CD4-positive, alpha-beta T cell treated with Interleukin-1 beta for 1 hour (primary cell): ENCODE measurements around the gene SPDYE16.
"Not testable (repeated sequence)": the region's sequence is repeated elsewhere in the genome, so short reads cannot be mapped to it uniquely, and the experiment has no call there.

ENCODE experiments used
- DNase-seq, 2 donors: peaks; one replicate each; pipeline ENCODE4 v3.0.0-alpha.2; 2020 to 2022

The SPDYE16 gene

DNA sequence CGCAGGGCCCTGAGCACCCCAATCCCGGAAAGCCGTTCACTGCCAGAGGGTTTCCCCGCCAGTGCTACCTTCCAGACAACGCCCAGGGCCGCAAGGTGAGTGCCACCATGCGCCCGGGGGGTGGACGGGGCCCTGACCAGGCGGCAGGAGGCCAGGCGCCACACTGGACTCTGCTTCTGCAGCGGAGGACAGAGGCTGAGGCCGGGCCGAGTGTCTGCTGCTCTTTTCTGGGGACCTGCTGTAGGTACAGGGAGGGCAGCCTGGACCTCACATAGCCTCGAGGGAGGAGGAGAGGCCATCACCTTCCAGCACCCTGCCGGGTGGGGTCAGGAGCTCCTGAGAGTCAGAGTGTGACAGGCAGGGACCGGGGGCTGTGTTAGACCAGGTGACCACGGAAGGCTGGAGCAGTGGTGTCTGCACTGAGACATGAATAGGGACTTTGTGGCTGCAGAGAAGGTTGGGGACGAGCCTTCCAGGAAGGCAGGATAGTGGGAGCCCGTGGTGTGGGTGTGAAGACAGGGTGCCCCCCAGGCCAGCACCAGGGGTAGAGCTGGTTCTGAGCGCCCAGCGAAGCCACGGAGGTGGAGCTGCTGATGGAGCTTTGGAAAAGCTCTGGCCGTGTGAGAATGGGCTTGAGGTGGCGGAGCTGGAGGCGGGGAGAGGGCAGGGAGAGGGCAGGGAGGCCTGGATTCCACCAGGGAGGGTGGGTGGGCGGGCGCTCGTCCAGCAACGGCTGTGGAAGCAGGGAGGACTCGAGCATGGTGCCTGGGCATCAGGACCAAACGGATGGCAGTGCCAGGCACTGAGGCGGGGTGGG is 38.5 kb downstream of the SPDYE16 start:
- not testable (repeated sequence) for DNase-seq

DNA sequence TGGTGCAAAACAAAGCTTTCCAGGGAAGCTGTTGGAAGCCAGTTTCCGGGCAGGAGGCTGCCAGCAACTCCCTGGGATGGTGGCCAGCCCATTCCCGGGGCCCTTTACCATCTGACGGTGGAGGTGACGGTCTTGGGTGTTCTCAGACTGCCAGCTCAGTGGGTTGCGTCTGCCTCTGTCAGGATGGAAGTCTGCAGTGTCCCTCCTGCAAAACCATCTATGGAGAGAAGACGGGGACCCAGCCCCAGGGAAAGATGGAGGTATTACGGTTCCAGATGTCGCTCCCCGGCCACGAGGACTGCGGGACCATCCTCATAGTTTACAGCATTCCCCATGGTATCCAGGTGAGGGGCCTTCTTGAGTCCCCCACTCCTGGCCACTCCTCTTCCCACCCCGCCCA is 39.9 kb downstream of the SPDYE16 start:
- not testable (repeated sequence) for DNase-seq

DNA sequence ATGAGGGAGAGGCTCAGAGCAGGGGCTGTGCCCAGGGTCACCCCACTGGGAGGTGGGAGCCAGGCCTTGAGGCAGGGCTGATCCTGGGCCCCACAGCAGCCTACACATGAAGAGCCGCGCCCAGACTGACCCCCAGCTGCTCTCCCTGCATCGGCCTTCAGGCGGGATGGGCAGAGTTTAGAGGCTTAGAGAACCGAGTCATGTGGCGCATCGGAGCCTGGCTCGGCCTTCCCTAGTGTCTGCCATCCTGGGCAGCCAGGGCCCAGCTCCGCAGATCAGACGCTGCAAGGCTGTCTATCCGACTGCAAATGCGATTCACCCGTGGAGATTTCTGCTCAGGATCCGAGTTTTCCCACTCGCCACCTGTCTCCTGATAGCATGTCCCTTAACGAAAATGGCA is 40.3 kb downstream of the SPDYE16 start:
- DNase-seq = not testable (repeated sequence)

DNA sequence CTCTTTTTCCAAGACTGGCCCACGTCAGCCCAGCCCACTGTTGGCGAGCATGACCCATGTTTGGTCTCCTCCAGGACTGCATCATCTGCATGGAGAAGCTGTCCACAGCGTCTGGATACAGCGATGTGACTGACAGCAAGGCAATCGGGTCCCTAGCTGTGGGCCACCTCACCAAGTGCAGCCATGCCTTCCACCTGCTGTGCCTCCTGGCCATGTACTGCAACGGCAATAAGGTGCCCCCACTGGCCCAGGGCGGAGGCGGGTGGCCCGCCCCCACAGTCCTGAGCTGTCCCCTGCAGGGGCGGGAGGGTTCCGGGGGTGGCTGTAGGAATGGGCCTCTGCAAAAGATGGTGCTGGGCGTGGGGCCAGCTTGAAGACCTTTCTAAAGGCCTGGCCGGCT is 40.9 kb downstream of the SPDYE16 start:
- not testable (repeated sequence) for DNase-seq

DNA sequence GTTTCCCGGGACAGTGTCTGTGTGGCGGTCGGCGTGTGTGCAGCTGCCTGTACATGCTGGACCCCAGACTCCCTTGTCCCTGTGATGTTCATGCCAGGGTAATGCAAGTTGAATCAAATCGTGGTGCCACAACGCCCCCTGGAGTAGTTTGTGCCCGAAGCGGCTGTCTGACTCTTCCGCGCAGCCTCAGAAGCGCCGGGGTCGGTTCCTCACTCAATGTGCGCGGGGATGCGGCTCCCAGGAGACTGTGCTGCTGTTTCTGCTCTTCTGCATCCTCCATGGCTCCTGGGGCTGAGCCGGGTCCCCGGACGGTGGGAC is 43.2 kb downstream of the SPDYE16 start:
- DNase-seq = not testable (repeated sequence)

DNA sequence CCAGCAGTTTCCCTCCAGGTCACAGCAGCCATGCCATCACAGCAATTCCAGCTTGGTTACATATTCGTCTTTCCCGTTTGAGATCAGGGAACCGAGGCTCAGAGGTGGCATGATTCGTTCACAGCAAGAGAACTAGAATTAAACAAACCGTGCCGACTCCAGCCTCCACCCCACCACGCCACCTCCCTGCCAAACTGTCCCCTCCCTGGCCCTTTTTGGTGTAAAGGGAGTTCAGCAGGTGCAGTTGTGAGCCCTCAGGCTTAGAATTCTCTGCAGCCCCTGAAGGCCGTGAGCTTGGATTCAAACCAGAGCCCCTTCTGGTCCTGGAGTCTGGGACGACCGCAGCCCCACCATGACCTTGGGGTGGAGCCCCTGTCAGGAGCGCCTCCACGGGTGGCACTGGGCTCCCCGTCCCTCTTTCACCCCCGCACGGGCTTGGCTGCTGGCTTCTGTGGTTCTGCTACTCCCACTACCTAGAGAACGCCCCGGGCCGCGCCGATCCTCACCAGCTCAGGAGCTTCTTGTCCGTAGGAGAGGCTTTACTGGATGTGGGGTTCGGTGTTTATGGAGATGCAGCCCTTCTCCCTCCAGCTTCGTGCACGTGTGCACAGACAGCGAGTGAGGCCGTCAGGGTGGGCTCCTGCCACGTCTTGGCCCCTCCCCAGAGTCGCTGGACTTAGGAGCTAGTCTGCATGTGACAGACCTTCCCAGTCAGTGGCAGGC is 43.7 kb downstream of the SPDYE16 start:
- not testable (repeated sequence) for DNase-seq

DNA sequence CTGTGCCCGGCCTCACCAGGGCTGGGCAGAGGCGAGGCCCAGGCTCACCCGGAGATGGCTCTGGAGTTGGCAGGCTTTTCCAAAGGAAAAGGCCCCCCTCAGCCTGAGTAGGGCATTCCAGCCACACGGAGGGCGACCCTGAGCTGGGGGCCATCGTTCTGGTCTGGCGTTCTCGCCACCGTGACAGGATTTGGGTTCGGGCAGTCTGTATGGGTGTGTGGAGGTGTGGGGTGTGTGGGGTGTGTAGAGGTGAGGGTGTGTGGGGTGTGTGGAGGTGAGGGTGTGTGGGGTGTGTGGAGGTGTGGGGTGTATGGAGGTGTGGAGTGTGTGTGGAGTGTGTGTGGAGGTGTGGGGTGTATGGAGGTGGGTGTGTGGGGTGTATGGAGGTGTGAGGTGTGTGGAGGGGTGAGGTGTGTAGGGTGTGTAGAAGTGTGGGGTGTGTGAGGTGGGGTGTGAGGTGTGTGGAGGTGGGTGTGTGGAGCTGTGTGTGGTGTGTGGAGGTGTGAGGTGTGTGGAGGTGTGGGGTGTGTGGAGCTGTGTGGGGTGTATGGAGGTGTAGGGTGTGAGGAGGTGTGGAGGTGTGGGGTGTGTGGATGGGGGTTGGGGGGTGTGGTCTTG is 44.4 kb downstream of the SPDYE16 start:
- DNase-seq = not testable (repeated sequence)

DNA sequence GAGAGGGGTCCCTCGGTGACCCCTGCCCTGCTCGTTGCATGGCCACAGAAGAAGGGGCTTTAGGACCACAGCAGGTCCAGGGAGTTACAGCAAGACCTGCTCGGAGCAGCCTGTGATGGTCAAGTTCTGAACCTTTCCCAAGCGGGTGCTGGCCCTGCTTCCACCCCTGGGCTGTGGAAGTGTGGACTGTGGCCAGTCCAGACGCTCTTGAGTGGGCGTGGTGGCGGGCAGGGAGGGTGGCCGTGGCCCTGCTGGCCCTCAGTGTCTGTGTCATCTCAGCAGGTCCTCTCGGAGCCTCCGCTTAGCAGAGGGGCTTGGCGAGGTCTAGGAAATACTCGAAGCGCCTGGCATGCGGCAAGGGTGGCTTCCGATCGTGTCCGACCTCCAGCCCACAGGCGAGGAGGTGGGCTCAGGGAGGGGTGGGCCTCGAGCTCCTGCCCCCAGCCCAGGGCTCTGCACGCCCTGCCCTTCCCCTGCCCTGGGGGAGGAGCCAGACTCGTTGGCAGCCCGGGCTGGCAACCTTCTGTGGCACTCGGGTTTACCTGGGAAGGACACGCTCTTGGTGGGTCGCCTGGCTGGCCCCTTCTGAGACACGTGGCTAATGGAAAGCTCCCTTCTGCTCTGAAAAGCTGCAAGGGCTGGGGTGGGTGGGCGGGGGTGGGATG is 45.0 kb downstream of the SPDYE16 start:
- not testable (repeated sequence) for DNase-seq

DNA sequence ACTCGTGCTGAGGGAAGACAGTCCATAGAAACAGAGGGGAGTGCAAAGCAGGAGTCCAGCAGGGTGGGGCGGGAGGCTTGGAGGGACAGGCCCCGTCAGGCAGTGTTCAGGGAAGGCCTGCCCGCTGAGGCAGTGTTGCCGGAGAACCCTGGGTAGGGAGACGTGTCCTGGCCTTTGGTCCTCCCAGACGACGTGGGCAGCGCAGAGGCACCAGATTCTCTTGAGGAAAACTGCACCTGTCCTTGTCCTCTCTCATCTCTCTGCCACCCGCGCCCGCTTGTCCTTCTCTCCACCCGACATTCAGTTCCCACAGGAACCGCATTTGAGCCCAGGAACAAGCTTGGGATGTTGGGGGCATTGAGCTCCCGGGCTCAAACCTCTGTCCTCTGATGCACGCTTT is 47.4 kb downstream of the SPDYE16 start:
- DNase-seq = not testable (repeated sequence)

DNA sequence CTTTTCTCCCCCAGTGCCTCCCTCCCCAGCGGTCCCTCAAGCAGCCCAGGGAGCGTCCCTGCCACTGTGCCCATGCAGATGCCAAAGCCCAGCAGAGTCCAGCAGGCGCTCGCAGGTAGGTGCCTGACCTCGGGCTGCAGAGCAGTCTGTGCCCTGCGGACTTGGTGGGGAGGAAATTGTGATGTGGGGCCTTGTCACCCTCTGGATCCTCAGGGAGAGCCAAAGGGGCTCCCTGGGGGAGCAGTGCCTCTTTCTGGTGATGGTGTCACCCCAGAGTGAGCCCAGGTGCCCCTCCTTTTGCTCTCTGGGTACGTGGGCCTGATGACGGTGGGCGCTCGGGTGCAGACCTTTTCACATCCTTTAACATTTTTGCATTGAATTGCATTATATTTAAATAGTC is 51.0 kb downstream of the SPDYE16 start:
- DNase-seq = not testable (repeated sequence)

DNA sequence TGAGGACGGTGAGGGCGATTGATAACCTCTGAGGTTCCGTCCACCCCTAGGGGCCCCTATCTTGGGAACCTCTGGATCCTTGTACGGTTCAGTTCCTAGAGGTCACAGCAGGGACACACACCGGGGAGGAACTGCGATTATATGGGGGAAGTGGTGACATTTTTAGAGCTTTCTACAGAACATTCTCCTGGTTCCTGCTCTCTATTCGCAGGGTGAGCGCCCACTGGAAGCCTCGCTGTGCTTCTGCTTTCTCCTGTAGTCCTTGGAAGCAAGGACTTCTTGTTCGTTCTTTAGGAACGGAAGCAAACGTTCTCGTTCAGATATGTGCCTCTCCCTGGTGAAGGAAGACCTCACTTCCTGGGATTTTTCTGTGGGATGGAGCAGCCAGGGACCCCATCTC is 55.1 kb downstream of the SPDYE16 start:
- not testable (repeated sequence) for DNase-seq

DNA sequence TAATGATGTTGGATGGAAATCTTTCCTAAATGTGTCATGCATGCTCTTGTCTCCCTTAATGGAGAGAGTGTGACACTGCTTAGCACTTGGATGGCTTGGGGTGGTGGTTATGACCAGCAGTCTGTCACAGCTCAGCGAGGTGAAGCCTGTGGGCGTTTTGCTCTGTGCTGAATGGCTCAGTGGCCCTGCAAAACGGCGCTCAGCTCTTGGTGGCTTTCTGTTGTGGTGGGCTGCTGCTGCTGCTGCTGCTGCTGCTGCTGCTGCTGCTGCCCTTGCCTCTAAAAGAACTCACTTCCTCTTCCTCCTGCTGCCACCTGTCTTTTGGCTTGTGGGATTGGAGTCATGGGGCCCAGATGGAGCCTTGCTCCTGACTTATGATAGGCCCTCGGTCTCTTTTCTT is 56.5 kb downstream of the SPDYE16 start:
- peak; percentile 32 to 37 for DNase-seq

DNA sequence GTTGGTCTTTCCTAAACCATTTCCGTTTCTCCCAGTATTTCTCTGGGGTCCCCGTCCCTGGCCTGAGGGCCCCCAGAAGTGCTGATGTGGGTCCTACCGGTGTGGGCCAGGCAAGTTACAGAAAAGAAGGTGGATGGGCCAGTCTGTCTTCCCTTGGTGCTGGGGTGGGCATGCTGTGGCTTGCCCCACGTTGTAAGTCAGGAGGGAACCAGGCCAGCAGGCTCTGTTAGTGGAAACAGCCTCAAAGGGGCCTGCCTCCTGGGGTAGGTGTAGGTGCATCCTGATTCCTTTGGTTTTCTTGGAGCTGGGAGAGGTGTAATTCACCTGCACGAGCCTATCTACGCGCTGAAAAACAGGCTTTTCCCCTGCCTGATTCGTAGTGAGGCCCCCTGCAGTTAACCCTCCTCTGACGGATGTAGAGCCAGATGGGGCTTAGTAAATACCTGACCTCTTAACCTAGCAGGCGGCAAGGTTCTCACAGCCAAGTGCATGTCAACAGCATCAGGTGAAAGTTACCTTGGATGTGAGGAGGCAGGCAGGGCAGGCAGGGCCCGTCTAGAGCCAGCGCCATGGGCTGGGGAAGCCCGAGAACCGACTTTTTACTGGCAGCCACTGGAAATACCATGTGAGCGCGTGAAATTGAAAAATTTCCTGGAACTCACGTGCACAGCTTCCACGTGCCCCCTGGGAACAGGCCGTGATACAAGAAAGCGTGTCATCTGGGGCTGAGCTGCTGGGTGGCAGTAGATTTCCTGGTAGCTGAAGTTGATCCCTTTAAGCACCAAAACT is 57.1 kb downstream of the SPDYE16 start:
- not testable (repeated sequence) for DNase-seq

DNA sequence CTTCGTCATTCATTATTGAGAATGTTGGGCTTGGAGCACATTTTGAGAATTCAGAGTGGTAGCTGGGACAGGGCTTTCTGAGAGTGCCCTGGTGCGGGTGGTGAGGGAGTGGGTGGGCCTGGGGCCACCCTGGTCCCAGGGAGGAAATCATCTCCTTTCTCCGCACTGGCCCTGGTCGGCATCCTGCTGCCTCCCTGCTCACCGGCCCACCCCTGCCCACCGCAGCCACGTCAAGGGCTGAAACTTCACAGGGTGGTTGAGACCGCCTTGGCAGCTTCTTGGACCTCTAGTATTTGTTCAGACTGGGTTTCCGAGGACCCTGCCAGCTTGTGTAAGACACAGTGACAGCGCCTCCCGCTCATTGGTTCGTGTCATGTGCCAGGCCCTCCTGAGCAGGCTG is 58.6 kb downstream of the SPDYE16 start:
- DNase-seq = not testable (repeated sequence)

DNA sequence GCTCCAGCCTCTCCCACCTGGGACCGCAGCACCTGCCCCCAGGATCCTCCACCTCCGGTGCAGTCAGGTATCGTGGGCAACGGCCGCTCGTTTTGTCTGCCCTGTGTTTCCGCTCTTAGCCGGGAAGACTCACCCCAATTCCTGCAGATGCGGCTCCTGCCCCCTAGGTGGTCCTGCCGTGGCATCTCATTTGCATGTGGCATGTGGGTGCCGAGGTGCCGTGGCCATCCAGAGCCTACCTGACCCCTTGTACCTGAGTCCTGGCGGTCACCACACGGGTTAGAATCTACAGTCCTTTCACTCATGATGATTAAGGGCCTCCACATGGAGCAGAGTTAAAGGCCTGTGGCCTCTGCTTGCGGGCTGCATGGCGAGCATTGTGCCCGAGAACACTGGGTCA is 60.0 kb downstream of the SPDYE16 start:
- DNase-seq = not testable (repeated sequence)

DNA sequence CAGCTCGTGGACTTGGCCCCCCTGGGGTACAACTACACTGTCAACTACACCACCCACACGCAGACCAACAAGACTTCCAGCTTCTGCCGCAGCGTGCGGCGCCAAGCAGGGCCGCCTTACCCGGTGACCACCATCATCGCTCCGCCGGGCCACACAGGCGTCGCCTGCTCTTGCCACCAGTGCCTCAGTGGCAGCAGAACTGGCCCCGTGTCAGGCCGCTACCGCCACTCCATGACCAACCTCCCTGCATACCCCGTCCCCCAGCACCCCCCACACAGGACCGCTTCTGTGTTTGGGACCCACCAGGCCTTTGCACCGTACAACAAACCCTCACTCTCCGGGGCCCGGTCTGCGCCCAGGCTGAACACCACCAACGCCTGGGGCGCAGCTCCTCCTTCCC is 60.4 kb downstream of the SPDYE16 start:
- DNase-seq = not testable (repeated sequence)
